Stimulated activated naive CD4-positive, alpha-beta T cell treated with Interleukin-2 at 50 U/mL for 16 hours (primary cell): ENCODE data around the gene MGST3.
A peak's percentile ranks its signal among the peaks of the same experiment; 100 is the strongest.
"Not testable (repeated sequence)": the region's sequence is repeated elsewhere in the genome, so short reads cannot be mapped to it uniquely, and the experiment has no call there.

Experiments used
- DNase-seq: peaks from one replicate; lab custom pipeline; 2025; lab: John Stamatoyannopoulos, UW

MGST3 gene

DNA sequence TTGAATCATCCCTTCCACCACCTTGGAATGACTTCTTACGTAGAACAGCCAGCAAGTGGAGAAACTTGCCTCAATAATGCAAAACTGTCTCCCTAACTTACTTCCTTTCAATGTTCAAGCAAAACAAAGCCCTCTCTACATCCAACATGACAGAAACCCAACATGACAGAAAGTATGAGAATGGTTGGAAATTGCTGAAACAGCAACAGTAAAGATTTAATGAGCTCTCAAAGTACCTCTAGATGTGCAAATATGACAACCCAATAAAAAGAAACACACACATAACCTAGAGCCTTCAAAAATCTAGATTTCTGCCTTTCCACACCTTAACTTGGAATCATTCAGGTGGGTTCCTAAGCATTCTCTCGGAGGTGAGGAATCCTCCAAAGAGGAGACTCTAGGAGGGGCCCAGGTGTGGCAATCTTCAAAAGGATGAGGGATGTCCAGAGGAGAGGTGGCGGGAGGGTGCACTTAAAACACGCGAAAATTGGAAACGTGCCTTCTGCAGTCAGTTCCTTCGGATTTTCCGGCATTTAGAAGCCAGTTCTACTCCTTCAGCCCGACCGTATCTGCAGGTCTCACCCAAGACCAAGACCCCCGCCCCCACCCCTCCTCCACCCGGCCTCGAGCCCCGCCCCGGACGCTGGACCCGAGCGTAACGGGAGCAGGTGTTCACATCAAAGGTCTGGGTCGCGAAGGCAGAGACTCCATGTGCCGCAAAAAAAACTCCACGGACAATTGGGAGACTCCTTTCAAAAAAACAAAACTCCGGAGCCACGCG is 996 bp upstream of the MGST3 start:
- DNase-seq, result peak; percentile 27

DNA sequence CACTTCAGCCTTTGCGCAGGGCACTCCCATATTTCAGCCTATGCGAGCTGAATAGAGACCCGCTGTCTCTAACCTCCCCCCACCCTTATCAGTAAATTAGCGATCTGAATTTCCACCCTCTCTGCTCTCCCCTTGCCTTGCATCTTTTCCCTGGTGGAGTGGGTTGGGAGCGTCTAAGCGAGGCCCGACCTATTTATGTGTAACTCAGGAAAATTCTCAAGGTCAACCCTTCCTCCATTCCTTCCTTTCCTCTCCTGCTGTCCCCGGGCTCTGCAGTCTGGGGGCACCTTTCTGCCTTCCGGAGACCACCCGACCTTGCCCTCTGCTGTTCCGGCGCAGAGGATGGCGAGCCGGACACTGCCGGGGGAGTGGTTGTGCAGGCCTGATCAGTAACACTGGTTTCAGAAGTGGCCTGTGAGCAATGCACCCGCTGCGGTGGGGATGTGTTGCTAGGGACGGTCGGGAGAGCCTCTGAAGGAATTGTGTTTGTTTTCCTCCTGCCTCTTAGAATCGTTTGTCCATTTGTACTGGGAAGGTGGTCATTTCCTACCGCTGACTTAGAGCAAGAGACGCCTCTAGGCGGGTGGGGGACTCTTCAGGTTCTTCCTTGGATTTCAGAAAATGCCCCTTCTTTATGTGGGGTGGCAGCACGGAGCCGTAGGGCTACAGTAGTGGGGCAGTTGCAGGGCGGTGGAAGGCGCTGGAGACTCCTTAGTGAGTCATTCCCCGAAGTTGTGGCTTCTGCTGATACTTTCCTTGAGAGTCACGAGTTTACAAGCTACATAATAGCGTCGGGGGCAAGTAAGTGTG is 513 bp downstream of the MGST3 start:
- DNase-seq, result peak; percentile 24

DNA sequence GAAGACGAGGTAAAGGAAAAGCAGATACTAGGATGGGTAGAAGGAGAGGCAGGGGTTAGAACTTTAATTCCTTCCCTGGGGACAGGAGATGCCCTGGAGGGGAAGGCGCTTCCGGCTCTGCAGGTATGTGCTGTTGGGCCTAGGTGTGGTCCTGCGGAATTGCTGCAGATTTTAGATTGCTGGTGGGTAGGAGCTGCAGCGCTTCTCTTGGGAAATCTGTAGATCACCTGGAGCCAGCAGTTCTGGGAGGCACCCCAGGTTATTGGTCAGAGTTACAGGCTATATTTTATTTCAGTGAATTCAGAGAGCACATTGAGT is 1.1 kb downstream of the MGST3 start:
- DNase-seq, result no peak

DNA sequence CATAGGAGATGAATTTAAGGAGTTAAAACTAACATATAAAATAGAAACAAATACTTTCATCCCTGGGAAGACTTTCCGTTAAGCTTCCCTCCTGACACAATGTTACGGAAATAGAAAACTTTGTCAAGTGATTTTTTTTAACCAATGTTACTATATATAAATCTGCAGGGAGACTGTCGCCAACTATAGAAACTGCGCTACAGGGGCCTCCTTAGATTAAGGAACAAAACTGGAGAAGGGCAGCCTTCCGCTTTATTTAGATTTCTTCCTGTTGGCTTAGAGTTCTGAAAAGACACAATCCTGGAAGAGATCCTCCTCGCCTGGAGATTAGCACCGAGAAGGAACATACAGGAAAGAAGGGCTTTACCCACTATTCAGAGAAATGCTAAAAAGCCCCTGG is 1.5 kb downstream of the MGST3 start:
- DNase-seq, result no peak

DNA sequence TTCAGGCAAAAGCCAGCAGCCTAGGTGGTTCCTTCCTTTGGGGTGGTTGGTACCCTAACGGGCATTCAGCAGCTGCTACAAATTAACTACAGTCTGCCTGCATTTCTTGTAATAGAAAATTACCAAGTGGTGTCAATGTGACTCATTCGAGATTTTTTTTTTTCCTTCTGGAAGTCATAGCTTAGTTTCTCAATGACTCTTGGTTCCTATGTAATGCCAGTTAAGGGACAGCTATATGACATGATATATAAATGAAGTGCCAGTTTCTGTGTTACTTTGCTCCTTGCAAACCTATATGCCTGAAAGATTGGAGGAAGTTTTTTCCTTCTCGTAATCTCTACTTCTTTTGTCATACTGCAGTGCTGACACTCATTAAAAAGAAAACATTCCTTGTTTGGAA is 2.6 kb downstream of the MGST3 start:
- no peak for DNase-seq

DNA sequence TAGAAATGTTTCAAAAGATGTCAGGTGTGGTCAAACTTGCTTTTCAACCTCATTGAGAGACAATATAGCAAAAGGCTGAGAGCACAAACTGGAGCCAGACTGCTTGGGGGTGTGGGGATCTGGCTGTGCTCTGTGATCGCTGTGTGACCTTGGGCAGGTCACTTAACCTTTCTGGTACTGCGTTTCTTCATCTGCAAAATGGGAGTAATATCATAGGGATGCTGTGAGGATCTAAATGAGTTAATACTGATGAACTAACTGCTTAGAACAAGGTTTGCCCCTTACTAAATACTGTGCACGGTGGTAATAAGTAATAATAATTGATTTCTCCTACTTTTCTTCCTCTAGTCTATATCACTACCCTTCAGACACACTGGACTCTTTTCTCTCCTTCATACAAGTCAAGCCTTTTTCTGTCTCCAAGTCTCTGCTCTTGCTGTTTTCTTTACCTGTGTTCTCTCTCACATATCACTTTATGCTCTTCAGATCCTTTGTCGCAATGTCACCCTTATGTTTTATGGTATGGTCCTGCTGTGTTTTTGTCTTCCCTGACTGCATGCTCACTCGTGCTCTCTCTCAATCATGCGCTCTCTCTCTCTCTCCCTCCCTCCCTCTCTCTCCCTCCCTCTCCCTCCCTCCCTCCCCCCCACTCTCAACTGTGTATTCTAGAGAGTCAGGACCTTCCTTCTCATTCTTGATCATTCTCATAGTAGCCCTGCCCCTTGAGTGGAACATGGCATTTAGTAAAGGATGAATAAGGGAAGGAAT is 3.3 kb downstream of the MGST3 start:
- no peak for DNase-seq

DNA sequence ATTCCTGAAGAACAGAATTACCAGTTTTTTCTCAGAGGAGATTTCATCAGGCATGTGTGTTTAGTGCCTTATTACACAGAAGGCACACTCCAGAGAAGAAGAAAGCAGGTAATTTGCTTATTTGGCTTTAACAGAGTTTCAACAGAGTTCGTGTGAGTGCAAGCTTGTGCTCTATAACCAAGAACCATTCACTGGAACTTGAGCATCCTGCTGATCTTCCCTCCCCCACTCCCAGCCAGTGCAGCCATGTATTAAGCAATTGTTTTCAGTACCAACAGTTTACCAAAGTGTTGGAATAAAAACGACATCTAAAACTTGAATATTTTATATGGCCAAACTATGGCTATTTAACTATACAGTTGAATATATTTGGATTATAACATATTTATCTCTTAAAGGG is 4.3 kb downstream of the MGST3 start:
- DNase-seq, result no peak

DNA sequence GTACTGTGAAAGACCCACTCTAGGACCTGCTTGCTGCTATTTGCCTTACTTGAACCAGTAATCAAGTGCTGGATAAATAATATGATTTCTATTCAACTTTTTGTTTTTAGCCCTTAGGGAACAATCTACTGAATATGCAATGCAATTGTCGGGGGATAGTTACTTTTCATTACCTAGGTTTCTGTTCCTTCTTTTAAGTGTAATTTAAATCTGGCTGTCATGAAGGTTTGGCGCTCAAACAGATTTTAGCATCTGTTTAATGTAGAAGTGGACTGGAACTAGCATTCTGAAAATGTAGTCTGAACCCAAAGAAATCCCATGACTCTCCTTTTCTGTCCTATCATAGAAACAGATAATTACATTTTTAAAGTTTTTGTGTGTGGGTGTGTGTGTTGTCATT is 4.8 kb downstream of the MGST3 start:
- DNase-seq, result no peak

DNA sequence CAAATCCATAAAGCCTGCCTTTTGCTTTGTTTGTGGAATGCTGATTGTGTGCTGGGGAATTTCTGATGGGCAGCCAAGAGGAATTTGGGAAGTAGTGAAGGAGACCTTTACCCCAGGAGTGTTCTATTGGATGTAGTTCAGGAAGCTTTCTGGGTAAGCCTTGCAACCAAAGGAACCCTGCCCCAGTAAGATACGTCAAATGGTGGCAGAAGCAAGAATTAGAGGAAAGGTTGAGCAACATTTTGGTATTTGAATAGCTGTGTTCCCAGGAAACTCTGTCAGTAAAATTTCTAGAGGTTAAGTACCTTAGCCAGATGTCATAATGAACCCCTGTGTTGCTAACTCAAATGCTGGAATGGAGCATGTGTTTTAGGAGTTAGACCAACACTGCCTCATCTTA is 6.4 kb downstream of the MGST3 start:
- DNase-seq, result no peak

DNA sequence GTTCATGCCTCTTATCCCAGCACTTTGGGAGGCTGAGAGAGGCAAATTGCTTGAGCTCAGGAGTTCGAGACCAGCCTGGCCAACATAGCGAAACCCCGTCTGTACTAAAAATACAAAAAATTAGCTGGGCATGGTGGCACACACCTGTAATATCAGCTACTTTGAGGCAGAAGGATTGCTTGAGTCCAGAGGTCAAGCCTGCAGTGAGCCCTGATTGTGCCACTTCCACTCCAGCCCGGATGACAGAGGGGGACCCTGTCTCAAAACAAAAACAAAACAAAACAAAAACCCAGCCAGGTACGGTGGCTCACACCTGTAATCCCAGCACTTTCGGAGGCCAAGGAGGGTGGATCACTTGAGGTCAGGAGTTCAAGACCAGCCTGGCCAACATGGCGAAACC is 7.2 kb downstream of the MGST3 start:
- DNase-seq, result not testable (repeated sequence)

DNA sequence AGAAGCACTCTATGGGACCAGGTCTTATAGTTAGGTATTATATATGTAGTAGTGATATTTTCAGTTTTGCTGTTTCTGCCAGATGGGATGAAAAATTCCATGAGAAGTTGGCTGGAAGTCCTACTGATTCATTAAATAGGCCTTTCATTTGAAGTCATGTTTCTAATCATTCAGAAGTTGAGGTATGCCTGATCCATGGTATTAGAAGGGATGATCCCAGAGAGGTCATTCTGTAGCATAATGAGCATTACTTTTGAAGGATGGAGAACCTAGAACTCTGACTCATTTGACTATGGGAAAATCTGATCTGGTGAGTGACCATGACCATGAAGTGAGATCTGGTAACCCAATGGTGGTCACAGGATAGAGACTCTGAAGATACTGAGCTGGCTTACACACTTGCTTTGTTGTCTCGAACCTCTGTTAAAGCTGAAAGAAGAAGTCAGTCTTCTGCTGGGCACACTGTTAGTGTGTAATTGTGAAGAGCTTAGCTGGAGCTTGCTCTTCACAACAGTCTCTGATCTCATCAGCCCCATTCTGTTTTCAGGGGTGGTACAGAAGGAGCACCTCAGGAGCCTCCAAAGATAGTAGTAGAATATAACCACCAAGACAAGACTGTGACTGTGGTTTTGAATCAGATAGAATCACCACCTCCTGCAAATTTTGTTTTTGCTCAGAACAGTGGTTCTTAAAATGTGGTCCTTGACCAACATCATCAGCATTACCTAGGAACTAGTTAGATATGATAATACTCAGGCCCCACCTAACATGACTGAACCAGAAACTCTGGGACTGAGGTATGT is 9.0 kb downstream of the MGST3 start:
- no peak for DNase-seq

DNA sequence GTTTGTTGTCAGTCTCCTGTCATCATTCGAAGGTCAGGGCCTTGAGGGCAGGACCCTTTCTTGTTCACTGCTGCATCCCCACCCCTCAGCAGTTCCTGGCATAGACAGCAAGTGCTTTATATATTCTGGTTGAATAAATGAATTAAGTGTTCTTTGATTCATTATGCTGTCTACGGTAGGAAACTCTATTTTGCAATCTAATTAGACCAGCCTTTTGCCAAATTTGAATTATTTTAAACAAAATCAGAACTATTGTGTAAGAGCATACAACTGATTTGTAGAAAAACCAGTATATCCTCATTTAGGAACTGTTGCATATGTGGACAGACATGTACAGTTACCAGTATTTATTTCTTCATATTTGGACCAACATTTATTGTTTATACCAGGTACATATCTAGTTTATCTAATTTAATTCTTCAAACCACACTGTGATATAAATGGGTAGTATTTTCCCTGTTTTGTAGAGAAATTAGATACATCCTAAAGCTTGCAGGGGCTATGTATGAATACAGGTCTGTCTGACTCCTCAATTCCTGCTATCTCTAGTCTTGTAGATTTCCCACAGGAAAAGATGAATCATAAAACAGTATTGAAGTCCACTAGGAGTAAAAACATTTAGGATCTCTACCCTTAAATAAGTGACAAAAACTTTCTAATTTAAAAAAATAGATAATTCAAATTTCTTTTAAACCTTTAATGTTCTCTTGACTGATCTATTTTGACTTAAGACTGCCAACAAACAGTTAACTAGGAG is 10.4 kb downstream of the MGST3 start:
- no peak for DNase-seq

DNA sequence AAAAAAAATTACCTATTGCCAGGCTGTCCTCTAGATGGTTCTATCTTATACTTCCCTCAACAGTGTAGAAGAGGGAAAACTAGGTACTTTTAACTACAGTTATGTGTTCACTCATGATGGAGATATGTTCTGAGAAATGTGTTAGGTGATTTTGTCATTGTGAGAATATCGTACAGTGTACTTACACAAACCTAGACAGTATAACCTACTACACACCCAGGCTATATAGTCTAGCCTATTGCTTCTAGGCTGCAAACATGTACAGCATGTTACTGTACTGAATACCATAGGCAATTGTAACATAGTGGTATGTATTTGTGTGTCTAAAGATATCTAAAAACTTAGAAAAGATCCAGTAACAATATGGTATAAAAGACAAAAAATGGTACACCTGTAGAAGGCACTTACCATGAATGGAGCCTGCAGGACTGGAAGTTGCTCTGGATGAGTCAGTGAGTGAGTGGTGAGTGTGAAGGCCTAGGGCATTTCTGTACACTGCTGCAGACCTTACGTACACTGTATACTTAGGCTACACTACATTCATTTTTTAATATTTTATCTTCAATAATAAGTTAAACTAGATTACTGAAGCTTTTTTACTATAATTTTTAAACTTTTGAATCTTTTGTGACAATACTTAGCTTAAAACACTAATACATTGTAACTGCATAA is 13.2 kb downstream of the MGST3 start:
- no peak for DNase-seq

DNA sequence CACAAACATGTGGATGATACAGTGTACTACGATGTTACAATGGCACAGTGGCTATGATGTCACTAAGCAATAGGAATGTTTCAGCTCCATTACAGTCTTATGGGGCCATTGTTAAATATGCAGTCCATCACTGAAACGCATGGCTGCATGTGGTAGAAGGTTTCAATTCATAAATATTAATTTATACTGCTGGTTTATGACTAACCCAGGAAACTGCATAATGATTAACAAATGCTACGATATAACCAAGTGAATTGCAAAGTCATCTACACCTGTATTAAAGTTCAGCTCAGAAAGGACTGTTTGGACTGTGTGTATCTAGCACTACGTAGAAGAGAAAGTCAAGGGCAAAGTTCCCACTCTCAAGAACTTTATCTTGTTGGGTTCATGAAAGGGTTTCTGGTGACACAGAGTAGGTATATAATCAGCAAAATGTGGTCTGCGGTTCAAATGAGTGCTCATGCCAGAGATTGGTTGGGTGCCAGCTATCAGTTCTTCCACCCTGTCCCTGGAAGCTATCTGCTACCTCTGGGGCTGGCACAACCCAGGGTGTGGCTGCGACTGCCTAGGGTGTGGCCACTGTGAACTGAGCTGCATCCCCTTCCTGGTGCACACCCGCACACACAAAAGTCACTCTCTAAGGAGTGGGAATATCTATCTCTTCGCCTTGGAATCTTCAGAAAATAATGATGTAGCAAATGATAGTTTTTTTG is 14.8 kb downstream of the MGST3 start:
- peak; percentile 9 for DNase-seq

DNA sequence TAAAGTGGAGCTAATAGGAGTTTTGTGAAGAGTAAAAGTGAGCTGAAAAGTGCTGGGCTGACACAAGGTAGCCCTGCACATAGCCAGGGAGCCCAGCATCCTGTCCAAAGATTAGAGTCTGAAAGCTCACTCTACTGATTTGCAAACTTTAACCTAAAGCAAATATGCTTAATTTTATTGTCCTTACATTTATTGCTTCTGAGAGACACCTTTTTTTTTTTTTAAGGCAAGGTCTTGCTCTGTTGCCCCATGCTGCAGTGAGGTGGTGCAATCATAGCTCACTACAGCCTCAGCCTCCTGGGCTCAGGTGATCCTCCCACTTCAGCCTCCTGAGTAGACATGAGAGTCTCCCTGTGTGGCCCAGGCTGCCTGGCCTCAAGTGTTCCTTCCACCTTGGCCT is 16.5 kb downstream of the MGST3 start:
- no peak for DNase-seq

DNA sequence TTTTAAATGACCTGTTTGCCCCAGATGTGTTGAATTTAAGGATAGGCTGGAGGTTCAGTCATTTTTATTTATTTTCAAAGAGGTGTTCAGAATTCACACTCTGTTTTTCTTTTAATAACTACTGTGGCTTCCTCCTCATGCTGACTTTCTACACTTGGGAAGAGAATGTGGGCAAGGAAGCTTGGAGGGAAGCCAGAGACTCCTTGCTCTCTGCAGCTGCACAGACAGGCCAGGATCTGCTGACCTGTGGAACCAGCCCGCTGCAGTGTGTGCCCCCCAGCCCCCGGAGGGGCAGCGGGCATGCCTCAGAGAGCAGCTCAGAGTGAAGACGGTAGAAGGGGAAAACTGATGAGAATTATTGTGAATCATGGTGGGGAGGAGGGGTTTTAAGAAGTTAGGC is 16.9 kb downstream of the MGST3 start:
- no peak for DNase-seq

DNA sequence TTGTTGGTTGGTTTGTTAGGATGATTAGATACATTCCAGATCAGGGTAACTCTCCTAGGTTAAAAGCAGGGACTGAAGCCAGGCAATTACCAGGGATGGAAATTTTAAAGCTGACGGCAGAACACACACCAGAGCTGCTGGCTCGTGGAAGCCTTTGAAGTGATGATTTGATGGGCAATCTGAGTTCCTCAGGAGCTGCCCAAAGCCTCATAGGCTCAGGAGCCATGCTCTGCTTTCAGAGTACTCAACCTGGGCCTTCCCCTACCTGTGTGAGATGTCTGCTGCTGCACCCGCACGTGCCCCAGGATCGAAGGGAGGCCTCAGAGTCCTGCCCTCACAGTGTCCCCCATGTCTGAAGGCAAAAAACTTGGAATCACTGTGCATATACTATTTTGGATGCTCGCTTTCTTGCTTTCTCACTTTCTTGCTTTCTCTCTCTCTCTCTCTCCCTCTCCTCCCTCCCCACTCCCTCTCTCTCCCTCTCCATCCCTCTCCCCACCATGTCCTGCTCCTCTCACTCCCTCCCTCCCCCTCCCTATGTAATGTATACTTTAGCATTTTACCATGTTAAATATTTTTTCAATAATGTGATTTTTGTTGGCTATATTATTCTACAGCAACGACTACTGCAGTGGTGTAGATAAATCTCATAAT is 18.0 kb downstream of the MGST3 start:
- no peak for DNase-seq

DNA sequence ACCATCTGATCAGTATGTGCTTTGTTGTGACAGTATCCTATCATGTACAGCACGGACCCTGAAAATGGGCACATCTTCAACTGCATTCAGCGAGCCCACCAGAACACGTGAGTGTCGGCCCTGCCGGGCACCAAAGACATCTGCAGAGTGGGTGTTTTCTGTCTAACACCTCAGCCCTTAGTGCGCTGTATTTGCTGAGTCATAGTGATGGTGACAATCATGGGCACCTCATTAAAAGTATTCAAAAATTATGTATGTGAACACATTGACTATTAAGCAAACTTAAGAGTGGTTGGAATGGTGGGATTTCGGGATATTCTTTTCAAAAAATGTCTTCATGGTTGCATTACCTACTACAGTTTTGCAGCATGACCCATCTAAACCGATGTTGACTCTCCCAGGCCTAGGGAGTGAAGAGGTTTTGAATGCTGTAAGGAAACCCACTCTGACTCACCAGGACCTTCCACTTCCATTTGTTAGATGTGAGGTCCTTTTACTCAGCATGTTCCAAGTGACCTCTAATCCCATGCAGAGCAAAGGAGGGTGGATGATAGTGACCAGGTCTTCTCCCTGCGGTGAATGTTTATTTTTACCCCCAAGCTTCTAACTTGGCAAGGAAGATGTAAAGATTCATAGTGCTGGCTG is 20.1 kb downstream of the MGST3 start:
- DNase-seq, result no peak
